Adipocyte (in vitro differentiated cells): ENCODE results near the gene NCMAP.
"Not testable (repeated sequence)": the region's sequence is repeated elsewhere in the genome, so short reads cannot be mapped to it uniquely, and the experiment has no call there.

Source experiments
- DNase-seq: peaks from one replicate; pipeline ENCODE4 v3.0.0-alpha.2; 2015; ENCODE audit warnings: low read depth
- H3K27me3 ChIP-seq: replicated peaks from 2 replicates; pipeline ENCODE4 v1.7.0; 2013; ENCODE audit warnings: mild to moderate bottlenecking, low read length, moderate library complexity; ENCODE audit not compliant: control insufficient read depth, insufficient read depth
- H3K36me3 ChIP-seq: 2 replicates; pipeline ENCODE4 v1.7.0; 2013; ENCODE audit warnings: low read length, mild to moderate bottlenecking, moderate library complexity; ENCODE audit not compliant: control insufficient read depth, insufficient read depth, severe bottlenecking
- H3K4me1 ChIP-seq: 2 replicates; pipeline ENCODE4 v1.7.0; 2013; ENCODE audit warnings: mild to moderate bottlenecking, low read length, moderate library complexity; ENCODE audit not compliant: control insufficient read depth, insufficient read depth
- H3K4me3 ChIP-seq: 2 replicates; pipeline ENCODE4 v1.7.0; 2013; ENCODE audit warnings: mild to moderate bottlenecking, low read length, moderate library complexity
- H3K9ac ChIP-seq: 2 replicates; pipeline ENCODE4 v1.7.0; 2013; ENCODE audit warnings: mild to moderate bottlenecking, low read length, moderate library complexity
- H3K9me3 ChIP-seq: 2 replicates; pipeline ENCODE4 v1.7.0; 2013; ENCODE audit warnings: mild to moderate bottlenecking, low read length, moderate library complexity; ENCODE audit not compliant: control insufficient read depth

NCMAP gene, protein sequence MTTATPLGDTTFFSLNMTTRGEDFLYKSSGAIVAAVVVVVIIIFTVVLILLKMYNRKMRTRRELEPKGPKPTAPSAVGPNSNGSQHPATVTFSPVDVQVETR

DNA sequence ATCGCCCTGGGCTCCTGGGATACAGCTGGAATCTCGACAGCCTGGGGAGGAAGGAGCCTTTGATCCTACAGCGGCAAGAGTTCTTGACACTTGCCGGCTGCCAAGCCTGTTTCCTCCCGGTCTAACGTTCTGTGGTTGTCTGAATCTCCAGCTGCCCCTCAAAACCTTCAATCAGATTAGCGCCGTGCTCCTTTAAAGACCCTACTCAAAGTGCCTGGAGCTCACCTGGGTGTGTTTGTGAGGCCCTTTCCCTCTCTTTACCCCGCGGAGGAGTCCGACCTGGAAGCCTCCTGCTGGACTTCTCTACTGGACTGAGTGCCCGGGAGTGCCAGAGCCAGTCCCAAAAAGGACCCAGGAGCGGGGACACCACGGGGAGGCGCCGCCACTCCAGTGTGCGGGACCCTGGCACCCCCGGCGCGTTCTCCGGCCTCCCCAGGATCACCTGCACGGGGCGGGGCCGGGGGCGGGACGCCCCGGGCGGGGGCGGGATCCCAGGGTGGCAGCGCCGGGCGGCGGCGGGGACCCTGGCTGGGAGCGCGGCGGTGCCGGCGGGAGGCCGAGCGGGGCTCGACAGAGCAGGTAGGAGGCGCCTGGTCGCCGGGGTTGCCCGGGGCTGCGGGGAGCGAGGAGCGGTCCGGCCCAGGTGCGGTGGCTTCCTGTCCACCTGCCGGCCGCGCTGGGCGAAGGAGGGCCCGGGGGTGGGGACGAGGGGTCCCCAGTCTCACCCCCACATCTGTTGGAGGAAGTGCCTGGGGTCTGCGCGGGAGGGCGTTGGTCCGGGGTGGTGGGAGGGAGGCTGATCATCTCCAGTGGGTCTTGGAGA is at the start of gene NCMAP:
Gene NCMAP, plus strand, starts transcription at position 497 of the 823 bp plus-strand sequence. CDS start 39,344 bp downstream, outside the sequence.
- peak; percentile 5 for DNase-seq
- H3K4me3 ChIP-seq, result no peak within 1 kb of the TSS
- no peak within 1 kb of the TSS for H3K9ac ChIP-seq
- peaks cover 66% of the 10 kb centered on the region for H3K27me3 ChIP-seq
- no peaks in the 10 kb centered on the region for H3K4me1 ChIP-seq
- H3K9me3 ChIP-seq, result no peaks in the 10 kb centered on the region
- no peaks in the 10 kb centered on the region for H3K36me3 ChIP-seq

DNA sequence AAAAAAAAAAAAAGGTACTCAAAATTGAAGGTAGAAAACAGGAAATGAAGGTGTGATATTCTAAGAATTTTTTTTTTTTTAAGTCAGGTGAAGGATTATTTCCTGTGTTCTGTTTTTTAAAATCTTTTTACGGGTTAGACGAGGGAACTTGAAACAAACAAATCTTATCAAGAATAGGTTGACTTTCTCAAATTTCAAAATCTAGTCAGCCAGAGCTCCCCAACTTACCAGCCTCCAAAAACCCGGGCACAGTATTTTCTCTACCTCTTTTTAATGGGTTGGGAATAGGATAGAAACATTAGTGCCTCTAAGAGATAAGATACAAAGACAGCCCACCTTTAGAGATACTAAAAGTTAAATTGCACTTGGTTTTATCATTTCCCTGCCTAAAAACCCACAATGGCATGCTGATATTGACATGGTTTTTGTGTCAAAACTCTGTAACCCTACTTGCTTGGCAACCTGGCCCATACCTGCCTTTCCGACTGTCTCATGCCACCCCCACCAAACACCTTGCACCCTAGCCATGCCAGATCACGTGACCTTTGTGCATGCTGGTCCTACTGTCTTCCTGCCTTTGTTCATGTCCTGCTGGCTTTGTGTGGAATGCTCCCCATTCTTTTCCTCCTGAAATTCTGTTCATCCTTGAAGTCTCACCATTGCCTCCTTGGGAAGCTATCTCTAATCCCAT is 49.1 kb upstream of the NCMAP start:
- DNase-seq, result no peak
- H3K27me3 ChIP-seq, result no peaks in the 10 kb centered on the region

DNA sequence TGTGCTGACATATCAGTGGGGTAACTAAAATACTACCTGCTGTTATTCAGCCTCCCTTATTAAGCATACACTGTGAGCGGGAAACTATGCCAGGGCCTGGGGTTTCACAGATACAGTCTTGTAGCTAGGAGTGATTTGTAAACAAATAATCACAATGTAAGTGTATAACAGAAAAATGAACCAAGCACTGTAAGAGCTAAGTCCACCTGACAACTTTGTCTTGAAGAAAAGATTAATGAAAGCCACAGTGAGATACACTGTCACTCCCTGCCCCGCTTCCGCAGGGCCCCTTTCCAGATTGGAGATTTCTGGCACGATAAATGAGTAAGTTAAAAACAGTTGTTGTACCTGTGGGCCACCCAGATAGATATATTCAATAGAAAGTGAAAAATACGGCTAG is 48.5 kb upstream of the NCMAP start:
- no peaks in the 10 kb centered on the region for H3K36me3 ChIP-seq
- no peak overlapping the region for H3K4me3 ChIP-seq
- no peaks in the 10 kb centered on the region for H3K9me3 ChIP-seq
- no peak for DNase-seq
- no peaks in the 10 kb centered on the region for H3K4me1 ChIP-seq
- H3K9ac ChIP-seq, result no peak overlapping the region
- no peaks in the 10 kb centered on the region for H3K27me3 ChIP-seq

More for the DNA sequence above, 49.1 kb upstream of the NCMAP start:
- no peaks in the 10 kb centered on the region for H3K9me3 ChIP-seq
- H3K36me3 ChIP-seq, result no peaks in the 10 kb centered on the region
- no peaks in the 10 kb centered on the region for H3K4me1 ChIP-seq
- no peak overlapping the region for H3K4me3 ChIP-seq
- H3K9ac ChIP-seq, result no peak overlapping the region

DNA sequence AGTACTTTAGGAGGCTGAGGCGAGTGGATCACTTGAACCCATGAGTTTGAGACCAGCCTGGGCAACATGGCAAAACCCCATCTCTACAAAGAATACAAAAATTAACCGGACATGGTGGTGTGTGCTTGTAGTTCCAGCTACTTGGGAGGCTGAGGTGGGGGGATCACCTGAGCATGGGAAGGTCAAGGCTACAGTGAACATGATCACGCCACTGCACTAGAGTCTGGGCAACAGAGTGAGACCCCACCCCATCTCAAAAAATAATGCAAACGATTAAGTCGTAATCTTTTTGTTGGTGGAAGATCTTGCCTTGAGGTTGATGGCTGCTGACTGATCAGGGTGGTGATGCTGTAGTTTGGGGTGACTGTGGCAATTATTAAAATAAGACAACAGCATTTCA is 47.0 kb upstream of the NCMAP start:
- H3K9me3 ChIP-seq, result no peaks in the 10 kb centered on the region
- no peak overlapping the region for H3K9ac ChIP-seq
- H3K4me3 ChIP-seq, result no peak overlapping the region
- no peaks in the 10 kb centered on the region for H3K36me3 ChIP-seq
- no peaks in the 10 kb centered on the region for H3K27me3 ChIP-seq
- DNase-seq, result no peak
- no peaks in the 10 kb centered on the region for H3K4me1 ChIP-seq

DNA sequence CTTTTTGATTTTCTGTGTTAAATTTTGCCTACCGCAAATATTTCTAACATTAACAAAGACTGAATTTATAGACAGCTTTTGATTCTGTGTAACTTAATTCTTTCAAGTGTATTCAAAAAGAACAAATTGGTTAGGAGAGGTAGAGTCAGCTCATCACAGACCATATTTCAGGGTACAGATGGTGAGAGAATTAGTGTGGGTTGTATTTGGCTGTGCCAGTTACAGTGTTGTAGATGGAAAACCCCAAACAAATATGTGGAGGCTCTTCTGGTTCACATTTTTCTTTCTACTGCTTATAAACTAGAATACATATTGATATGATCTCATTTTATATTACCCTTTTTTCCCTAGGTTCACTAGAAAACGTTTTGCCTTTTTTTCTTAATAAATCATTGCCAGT is 42.2 kb upstream of the NCMAP start:
- H3K9me3 ChIP-seq, result no peaks in the 10 kb centered on the region
- DNase-seq, result no peak
- no peaks in the 10 kb centered on the region for H3K36me3 ChIP-seq
- no peak overlapping the region for H3K9ac ChIP-seq
- H3K4me3 ChIP-seq, result no peak overlapping the region
- H3K4me1 ChIP-seq, result no peaks in the 10 kb centered on the region
- no peaks in the 10 kb centered on the region for H3K27me3 ChIP-seq

DNA sequence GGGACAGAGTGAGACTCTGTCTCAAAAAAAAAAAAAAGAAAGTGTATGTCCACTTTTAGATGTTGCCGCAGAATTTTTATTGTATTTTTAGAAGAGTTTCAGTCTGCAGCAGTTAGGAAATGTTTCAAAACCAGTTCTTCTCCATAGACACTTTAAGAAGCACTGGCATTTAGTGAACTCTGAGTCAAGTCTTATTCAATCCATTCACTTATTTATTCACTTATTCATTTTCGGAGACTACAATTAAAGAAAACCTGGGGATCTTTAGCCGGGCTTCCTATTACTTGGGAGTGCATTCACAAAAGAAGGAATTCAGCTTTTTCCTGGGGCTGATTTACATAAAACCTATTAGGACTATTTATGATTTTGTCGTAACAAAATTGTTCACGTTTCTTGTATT is 40.9 kb upstream of the NCMAP start:
- Histone ChIP-seq H3K36me3 (no peaks in the 10 kb centered on the region), H3K27me3 (no peaks in the 10 kb centered on the region), H3K9me3 (no peaks in the 10 kb centered on the region), H3K4me3 (no peak overlapping the region), H3K4me1 (no peaks in the 10 kb centered on the region), H3K9ac (no peak overlapping the region)
- no peak for DNase-seq

DNA sequence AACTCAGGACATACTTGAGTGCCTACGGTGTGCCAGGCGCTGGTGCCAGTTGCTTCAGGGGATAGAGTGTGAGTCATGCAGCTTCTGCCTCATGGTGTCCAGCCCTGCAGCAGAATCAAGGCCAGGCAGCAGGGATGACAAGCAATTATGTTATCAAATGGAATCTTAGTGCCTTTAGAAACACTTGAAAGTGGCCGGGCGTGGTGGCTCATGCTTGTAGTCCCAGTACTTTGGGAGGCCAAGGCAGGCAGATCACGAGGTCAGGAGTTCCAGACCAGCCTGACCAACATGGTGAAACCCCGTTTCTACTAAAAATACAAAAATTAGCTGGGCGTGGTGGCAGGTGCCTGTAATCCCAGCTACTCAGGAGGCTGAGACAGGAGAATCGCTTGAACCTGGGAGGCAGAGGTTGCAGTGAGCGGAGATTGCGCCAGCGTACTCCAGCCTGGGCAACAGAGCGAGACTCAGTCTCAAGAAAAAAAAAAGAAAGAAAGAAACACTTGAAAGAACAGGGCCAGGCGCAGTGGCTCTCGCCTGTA is 40.1 kb upstream of the NCMAP start:
- H3K9me3 ChIP-seq, H3K36me3 ChIP-seq, H3K4me1 ChIP-seq, H3K27me3 ChIP-seq, H3K9ac ChIP-seq, H3K4me3 ChIP-seq: not testable (repeated sequence)
- peak; percentile 73 for DNase-seq

DNA sequence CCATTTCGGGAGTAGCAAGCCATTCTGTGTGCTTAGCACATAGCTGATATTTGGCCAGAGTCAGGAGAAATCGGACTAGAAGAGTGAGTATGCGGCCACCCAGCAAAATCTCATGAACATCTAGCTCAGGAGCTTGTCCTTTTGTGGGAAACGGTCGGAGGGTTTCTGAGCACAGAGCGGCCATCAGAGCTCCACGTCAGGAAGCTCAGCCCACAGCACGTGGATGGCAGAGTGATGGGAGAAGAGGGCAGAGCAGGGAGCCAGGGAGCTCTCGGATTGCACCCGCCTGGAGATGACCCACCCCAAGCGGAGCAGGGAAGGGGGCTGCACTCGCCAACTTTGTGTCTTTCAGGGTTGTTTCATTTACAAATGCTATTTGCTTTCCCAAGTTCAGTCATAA is 39.4 kb upstream of the NCMAP start:
- Histone ChIP-seq H3K9ac (no peak overlapping the region), H3K27me3 (no peaks in the 10 kb centered on the region), H3K9me3 (no peaks in the 10 kb centered on the region), H3K4me3 (no peak overlapping the region), H3K36me3 (no peaks in the 10 kb centered on the region), H3K4me1 (no peaks in the 10 kb centered on the region)
- DNase-seq, result no peak

DNA sequence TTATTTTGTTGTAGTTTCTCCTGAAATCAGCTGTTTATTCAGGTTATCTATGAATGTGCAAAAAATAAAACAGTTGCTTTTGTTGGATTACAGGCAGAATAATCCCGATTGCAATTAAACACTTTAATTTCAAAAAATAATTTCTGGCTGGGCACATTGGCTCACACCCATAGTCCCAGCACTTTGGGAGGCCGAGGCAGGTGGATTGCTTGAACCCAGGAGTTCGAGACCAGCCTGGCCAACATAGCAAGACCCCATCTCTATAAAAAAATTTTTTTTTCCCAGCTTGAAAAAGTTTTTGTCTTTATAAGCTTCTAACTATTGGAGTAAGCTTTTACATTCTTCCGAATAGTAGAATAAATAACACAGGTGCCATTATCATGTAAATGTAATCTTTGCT is 38.0 kb upstream of the NCMAP start:
- no peaks in the 10 kb centered on the region for H3K9me3 ChIP-seq
- no peaks in the 10 kb centered on the region for H3K4me1 ChIP-seq
- H3K4me3 ChIP-seq, result no peak overlapping the region
- no peak for DNase-seq
- H3K9ac ChIP-seq, result no peak overlapping the region
- no peaks in the 10 kb centered on the region for H3K36me3 ChIP-seq
- no peaks in the 10 kb centered on the region for H3K27me3 ChIP-seq

DNA sequence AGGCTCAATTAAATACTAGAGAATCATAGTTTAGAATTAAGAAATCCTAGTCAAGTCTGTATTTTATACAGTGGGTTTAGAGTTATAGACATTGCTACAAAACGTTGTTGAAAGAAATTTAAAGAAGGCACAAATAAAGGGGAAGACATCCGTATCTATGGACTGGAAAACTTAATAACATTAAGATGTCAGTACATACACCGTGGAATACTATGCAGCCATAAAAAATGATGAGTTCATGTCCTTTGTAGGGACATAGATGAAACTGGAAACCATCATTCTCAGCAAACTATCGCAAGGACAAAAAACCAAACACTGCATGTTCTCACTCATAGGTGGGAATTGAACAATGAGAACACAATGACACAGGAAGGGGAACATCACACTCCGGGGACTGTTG is 35.6 kb upstream of the NCMAP start:
- H3K9ac ChIP-seq, DNase-seq, H3K4me1 ChIP-seq, H3K9me3 ChIP-seq, H3K4me3 ChIP-seq, H3K27me3 ChIP-seq, H3K36me3 ChIP-seq: not testable (repeated sequence)

DNA sequence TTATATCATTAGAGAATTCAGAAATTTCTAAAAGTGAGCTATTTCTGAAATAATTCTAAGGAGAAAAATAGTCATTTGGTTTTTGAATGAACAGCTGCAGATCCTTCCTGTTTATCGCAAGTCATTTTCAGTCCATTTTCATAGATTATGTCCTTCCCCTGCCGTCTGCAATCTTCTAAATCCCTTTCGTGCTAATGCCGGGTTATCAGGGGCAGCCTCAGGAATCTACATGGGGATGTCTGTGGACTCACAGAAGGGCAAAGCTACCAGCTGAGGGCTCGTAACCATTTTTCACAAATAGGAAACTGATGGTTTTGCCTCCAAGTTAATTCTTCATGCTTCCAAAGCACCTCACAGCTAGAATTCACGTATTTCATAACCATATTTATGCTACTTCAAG is 30.3 kb upstream of the NCMAP start:
- Histone ChIP-seq H3K4me3 (no peak overlapping the region), H3K9ac (no peak overlapping the region), H3K9me3 (no peaks in the 10 kb centered on the region), H3K36me3 (no peaks in the 10 kb centered on the region), H3K4me1 (no peaks in the 10 kb centered on the region), H3K27me3 (no peaks in the 10 kb centered on the region)
- DNase-seq, result no peak
